Body of pancreas (tissue), 4 donors: ENCODE measurements around the gene VKORC1L1. TPM values are rescaled to one million over a fixed set of nuclear protein-coding genes. Genes with fewer than 3 reads are reported as not detected.

Experiments used
- ATAC-seq: fragments of 150-250 bp; one replicate; pipeline ENCODE4 v1.9.1; 2016
- DNase-seq, 4 donors: peaks; one replicate each; pipeline ENCODE4 v3.0.0-alpha.2; 2019
- H3K27ac ChIP-seq, 4 donors: fragments of 200-600 bp; sonication (generic); 1 replicate in 3 of 4; 2 replicates in 1 of 4; pipeline versions ENCODE4 v1.5.1 to v1.6.1; 2016 to 2019; ENCODE audit warnings: mild to moderate bottlenecking in 1 of 4, mixed read lengths in 1 of 4, moderate library complexity in 1 of 4
- H3K27me3 ChIP-seq, 2 donors: fragments of 200-600 bp; sonication (generic); one replicate each; pipeline ENCODE4 v1.6.0; 2016; ENCODE audit warnings: mild to moderate bottlenecking in 1 of 2
- H3K36me3 ChIP-seq, 2 donors: fragments of 200-600 bp; sonication (generic); replicated peaks in 1 of 2; 2 replicates each; pipeline ENCODE4 v1.5.1; 2016; ENCODE audit warnings: low read depth in 2 of 2; ENCODE audit not compliant: insufficient read depth in 1 of 2
- H3K4me1 ChIP-seq: fragments of 200-600 bp; sonication (generic); one replicate; pipeline ENCODE4 v1.6.0; 2016
- H3K4me3 ChIP-seq, 2 donors: fragments of 200-600 bp; sonication (generic); 1 replicate in 1 of 2; 2 replicates in 1 of 2; pipeline ENCODE4 v1.5.1; 2016 to 2019
- H3K9me3 ChIP-seq, 3 donors: fragments of 200-600 bp; sonication (generic); 1 replicate in 2 of 3; 2 replicates in 1 of 3; pipeline ENCODE4 v1.5.1; 2016
- CTCF ChIP-seq, 7 experiments: fragments of 450-650 bp in 4 of 7; fragments of 200-600 bp in 3 of 7; sonication (generic) in 3 of 7; IDR thresholded peaks; one replicate each; pipeline ENCODE4 v1.5.1; 2016 to 2019; ENCODE audit warnings: antibody characterized with exemption in 7 of 7
- POLR2A ChIP-seq, 3 donors: fragments of 450-650 bp; IDR thresholded peaks; one replicate each; pipeline ENCODE4 v1.6.1; 2016; ENCODE audit warnings: antibody characterized with exemption in 3 of 3, mild to moderate bottlenecking in 2 of 3
- WGBS, 2 donors: methylation state at CpG; one replicate each; pipeline ENCODE4 v1.1.5; 2017; 5-methylcytosine and 5-hydroxymethylcytosine counted together
- intact Hi-C: fragments of 100-400 bp; cut with DNase I; formaldehyde crosslinking; loops from one replicate; pipeline ENCODE4 v1.15.1; 2023
- total RNA-seq, 2 donors: library from RNA; depleted of rRNA; stranded (reverse); fragments of >200 nt; gene quantifications; one replicate each; pipeline ENCODE4 v1.1.0, GENCODE V29; 2016

Gene VKORC1L1
- total RNA-seq, 2 donors from 2014 or later: 9.9 to 18.8 TPM

- Histone ChIP-seq H3K36me3 (no peaks in the 10 kb centered on the region), H3K9me3 (no peaks in the 10 kb centered on the region), H3K27me3 (no peaks in the 10 kb centered on the region), H3K27ac (peak overlapping the region; percentile 18 to 83 (median 68)), H3K4me1 (peaks cover 32% of the 10 kb centered on the region), H3K4me3 (no peak overlapping the region)
- ATAC-seq: peak; percentile 91
- TF ChIP-seq POLR2A (IDR thresholded peaks at IDR 0.05) (no peak), CTCF (IDR thresholded peaks at IDR 0.05) (no peak)
- intact Hi-C loops: no loop called here
- WGBS, 2 donors: 38 to 44% methylated on average over 6 of the region's 6 CpGs
- peak in 2 of 4 donors; percentile 22 to 42 for DNase-seq
Measured at GRCh38 chr7:65907501-65908198, 34.8 kb downstream of the VKORC1L1 start.

GRCh38 chr7:65910237-65910636, 37.4 kb downstream of the VKORC1L1 start:
- no peak for DNase-seq
- Histone ChIP-seq H3K36me3 (no peaks in the 10 kb centered on the region), H3K27me3 (no peaks in the 10 kb centered on the region), H3K27ac (no peak overlapping the region), H3K4me3 (no peak overlapping the region), H3K4me1 (peaks cover 32% of the 10 kb centered on the region), H3K9me3 (no peaks in the 10 kb centered on the region)
- WGBS, 2 donors: 14 to 23% methylated on average over 2 of the region's 2 CpGs
- TF ChIP-seq CTCF (IDR thresholded peaks at IDR 0.05): no peak
- TF ChIP-seq POLR2A (IDR thresholded peaks at IDR 0.05): no peak
- intact Hi-C loops: no loop called here
- ATAC-seq: no peak

GRCh38 chr7:65912237-65912636, 39.4 kb downstream of the VKORC1L1 start:
- Histone ChIP-seq H3K9me3 (no peaks in the 10 kb centered on the region), H3K4me1 (peaks cover 23% of the 10 kb centered on the region), H3K27me3 (no peaks in the 10 kb centered on the region), H3K36me3 (no peaks in the 10 kb centered on the region), H3K4me3 (no peak overlapping the region), H3K27ac (no peak overlapping the region)
- WGBS, 2 donors: 89 to 93% methylated on average over 7 of the region's 7 CpGs
- ATAC-seq (no peak), DNase-seq (no peak)
- no peak for TF ChIP-seq CTCF (IDR thresholded peaks at IDR 0.05)
- no peak for TF ChIP-seq POLR2A (IDR thresholded peaks at IDR 0.05)
- intact Hi-C loops: no loop called here

GRCh38 chr7:65915921-65916657, 43.2 kb downstream of the VKORC1L1 start:
- H3K4me3 ChIP-seq: no peak overlapping the region
- no peak overlapping the region for H3K27ac ChIP-seq
- no peak for DNase-seq
- no peaks in the 10 kb centered on the region for H3K27me3 ChIP-seq
- H3K9me3 ChIP-seq: no peaks in the 10 kb centered on the region
- WGBS, 2 donors: 88 to 97% methylated on average over 8 of the region's 8 CpGs
- H3K36me3 ChIP-seq: no peaks in the 10 kb centered on the region
- no peaks in the 10 kb centered on the region for H3K4me1 ChIP-seq
- TF ChIP-seq CTCF (IDR thresholded peaks at IDR 0.05) (no peak), POLR2A (IDR thresholded peaks at IDR 0.05) (no peak)
- intact Hi-C loops: no loop called here
- ATAC-seq: no peak
